GM18498 (cell line): Measurements from ENCODE around the gene FRZB.
A peak's percentile ranks its signal among the peaks of the same experiment; 100 is the strongest.
"Not testable (repeated sequence)": the region's sequence is repeated elsewhere in the genome, so short reads cannot be mapped to it uniquely, and the experiment has no call there.

Source experiments
- ATAC-seq: cut with Tn5 transposase; IDR thresholded peaks from one replicate; pipeline ENCODE4 v1.9.1; 2021; ENCODE audit warnings: mild to moderate bottlenecking, moderate library complexity; ENCODE audit not compliant: unreplicated experiment

FRZB gene

DNA sequence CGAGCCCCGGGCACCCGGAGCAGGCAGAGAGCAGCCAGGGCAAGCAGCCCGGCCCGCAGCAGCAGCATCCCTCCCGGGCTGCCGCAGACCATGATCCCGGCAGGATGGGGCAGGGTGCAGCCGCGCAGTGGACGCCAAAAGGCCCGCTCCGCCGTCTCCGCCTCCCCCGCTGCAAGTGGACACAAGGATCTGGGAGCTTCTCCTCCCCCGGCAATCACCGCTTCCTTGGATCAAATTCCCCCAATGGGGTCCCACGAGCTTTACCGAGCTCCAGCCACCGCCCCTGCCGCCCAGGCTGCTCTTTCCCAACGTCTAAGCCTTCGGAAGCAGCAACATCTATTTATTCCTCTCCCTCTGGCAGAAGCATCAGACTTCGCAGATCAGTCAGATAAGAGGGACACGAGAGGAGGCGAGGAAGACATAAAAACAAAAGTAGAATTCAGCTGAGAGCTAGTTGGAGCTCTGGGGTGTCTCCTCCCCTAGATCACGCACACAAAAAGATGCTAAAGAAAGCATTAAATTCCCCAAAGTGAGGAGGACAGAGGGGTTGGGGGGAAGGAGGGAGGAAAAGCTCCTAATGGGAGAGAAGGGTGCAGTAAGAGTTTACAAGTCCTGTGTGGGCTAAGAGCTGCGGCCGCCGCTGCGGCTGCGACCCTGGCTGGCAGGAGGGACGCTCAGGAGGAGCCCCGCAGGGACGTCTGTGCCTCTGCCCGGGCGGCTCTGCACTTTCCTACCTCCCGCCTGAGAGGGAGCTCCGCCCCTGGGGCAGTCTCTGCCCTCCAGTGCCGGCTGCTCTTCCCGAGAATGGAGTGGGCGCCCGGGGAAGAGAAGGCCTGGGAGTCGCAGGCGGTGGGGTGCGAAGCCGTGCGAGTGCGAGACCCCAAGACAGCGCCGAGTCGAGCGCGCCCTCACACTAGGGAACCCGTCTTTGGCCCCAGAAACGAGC, at the start of gene FRZB:
TSS of gene FRZB (minus strand) at position 177 of the 946 bp plus-strand sequence. CDS start at position 92, 85 bp downstream.
- ATAC-seq = peak; percentile 61

- no peak for ATAC-seq
Observed at GRCh38 chr2:182915369-182916326, 49.2 kb upstream of the FRZB start.

GRCh38 chr2:182914852-182915251, 48.4 kb upstream of the FRZB start:
- ATAC-seq = no peak

DNA sequence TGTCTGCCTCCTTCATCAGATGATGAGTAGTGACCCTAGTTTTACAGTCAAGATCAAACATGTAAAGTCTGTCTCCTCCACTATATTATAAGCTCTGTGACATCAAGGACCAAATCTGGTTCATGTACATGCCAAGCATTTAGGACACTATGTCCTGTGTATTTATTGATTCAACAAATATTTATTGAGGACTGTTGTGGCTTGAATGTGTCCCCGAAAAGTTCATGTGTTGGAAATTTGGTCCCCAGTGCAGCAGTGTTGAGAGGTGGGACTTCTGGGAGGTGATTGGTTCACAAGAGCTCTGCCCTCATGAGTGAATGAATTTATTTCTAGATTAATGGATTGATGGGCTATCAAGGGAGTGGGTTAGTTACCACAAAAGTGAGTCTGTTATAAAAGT, 46.6 kb upstream of the FRZB start:
- no peak for ATAC-seq

DNA sequence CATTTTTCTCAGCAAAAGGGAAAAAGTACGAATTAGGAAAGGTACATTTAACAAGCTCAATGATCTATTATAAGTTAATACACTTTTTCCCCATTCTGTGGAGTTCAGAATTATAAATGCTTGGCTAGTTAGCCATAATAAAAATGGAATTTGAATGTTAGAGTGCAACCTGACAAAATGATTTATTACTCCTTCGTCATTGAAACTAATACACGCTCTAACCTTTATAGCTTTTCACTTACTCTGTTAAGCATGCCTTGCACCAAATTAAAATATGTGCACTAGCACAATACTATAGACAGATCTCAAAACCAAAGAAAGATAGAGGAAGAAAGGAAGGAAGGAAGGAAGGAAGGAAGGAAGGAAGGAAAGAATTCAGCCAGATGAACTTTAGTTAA, 46.1 kb upstream of the FRZB start:
- ATAC-seq = no peak

DNA sequence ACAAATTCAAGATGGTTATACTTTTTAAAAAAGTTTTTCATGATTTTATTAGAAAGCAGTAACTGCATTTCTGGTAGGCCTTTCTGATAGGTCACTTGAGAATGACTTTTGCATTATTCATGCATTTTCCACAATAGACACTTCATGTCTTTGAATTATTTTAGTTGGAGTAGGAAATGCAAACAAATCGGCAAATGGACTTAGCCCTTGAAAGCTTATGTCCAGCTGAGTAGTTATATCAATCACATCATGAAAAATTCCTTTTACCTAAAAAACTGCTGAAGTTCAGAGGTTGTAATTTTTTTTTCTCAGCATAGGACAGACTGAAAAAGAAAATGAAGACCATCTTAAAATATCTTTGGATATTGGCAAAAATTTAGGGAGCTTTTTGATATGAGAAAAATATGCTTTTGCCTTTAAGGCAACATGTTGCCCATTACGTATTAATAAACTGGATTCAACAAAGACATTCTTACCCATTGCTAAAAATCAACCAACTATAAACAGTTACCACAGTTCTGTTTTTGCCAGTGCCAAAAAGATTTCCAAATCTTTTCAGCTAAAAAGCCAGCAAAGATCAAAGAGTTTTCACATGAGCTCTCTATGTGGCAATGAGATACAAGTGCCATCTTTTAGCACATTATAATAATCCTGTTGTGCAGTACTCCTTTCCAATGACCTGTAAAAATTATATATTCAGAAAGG, 45.5 kb upstream of the FRZB start:
- ATAC-seq = no peak

GRCh38 chr2:182910965-182911364, 44.5 kb upstream of the FRZB start:
- no peak for ATAC-seq

DNA sequence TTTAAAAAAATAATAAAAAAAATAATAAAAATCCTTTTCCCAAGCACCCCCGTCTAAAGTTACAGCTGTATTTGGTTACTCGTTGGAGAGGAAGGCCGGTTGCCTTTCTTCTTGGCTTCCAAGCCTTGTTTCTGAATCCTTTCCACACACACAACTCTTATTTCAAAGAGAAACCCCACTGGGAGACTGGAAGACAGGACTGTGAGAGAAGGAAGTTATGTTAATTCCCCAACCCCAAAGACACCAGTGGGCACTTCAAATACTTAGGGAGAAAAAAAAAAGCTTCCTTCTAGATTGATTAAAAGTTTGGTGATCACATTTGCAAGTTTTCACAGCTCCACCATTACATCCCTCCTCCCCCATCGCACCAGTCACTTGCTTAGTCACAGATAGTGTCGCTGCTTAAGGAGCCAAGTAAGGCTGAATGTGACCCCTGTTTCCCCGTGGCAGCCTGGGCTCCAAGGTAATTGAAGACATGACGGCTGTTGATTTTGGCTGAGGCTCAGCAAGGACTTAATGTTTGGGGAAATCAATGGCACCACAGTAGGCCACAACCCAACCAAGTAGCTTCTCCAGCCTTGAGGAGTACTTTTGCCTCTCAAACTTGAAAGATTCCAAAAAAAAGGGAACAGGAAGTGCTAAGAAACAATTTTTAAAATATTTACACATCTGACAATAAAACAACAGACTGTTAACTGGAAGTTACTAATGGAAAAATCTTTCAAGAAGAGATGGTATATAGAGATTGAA, 40.8 kb upstream of the FRZB start:
- ATAC-seq = no peak

GRCh38 chr2:182906454-182906853, 40.0 kb upstream of the FRZB start:
- no peak for ATAC-seq

- ATAC-seq = no peak
Observed at GRCh38 chr2:182904844-182905243, 38.4 kb upstream of the FRZB start.

DNA sequence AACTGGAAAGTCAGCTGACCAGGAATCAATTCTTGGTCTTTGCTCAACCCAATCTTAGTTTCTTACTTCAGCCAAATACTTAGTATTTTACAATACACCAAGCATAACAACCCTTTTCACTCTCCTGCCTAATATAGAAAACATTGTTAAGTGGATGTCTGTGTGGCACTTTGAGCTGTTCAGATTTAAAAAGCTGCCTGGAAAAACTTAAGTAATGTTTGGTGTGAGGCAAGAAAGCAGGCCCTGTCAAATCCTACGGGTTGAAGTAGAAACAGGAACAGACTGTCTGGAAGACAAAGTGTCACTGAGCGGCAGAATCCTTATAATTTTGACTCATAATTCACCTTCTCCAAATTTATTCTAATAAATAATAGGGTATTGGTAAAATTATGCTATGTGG, 37.1 kb upstream of the FRZB start:
- no peak for ATAC-seq

GRCh38 chr2:182901748-182902147, 35.3 kb upstream of the FRZB start:
- ATAC-seq = no peak

DNA sequence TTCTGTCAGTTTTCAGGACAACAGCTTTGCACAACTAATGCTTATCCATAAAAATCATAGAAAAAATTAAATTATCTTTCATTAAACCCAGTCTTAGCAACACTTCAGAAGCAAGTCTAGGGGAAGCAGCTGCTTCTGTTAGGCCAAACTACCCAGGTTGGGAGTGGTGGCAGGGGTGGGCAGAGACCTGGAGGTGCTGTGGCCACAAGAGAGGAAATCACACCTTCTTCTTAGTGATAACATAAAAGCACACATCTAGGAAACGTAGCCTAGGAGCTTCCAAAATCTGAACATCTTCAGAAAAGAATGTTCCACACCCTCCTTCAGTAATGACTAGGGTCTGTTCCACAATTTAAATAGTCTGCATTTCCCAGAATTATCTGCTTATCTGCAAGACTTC, 32.3 kb upstream of the FRZB start:
- no peak for ATAC-seq

- ATAC-seq = no peak
Observed at GRCh38 chr2:182897137-182897536, 30.7 kb upstream of the FRZB start.

- no peak for ATAC-seq
Observed at GRCh38 chr2:182895798-182896197, 29.4 kb upstream of the FRZB start.

- no peak for ATAC-seq
Observed at GRCh38 chr2:182895169-182895568, 28.7 kb upstream of the FRZB start.

GRCh38 chr2:182894174-182894573, 27.7 kb upstream of the FRZB start:
- ATAC-seq = no peak

DNA sequence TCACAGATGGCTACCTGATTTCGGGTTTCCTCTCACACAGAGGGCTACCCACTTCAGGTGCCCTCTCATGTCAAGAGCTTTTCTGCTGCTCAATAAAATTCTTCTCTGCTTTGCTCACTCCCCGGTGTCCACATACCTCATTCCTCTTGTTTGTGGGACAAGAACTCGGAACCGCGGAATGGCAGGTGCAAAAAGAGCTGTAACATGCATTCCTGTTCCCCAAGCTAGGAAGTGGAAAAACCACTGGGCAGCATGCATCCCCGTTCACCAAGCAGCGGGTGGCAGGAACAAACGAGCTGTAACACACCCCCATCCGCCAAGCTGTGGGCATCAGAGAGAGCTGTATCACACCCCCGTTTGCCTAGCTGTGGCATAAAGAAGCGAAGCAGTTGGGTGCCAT, 27.2 kb upstream of the FRZB start:
- ATAC-seq = no peak

GRCh38 chr2:182893035-182893434, 26.6 kb upstream of the FRZB start:
- ATAC-seq = not testable (repeated sequence)

GRCh38 chr2:182891611-182892010, 25.2 kb upstream of the FRZB start:
- no peak for ATAC-seq
